WTC11 (cell line): ENCODE data around the gene ATXN8OS. TPM values are rescaled to one million over a fixed set of nuclear protein-coding genes. Genes with fewer than 3 reads are reported as not detected.

Experiments used
- ATAC-seq: fragments of 200-7000 bp; cut with Tn5 transposase; 2 replicates; pipeline ENCODE4 v1.10.0; 2021; ENCODE audit warnings: mild to moderate bottlenecking, moderate library complexity
- CTCF ChIA-PET: fragments of 300-600 bp; sonication (Branson Sonifier 250); formaldehyde crosslinking; loops from one replicate; lab custom pipeline; 2021; ENCODE audit warnings: antibody characterized with exemption; lab: Charles Lee
- POLR2A ChIA-PET: fragments of 350-600 bp; sonication (Branson Sonifier 250); formaldehyde crosslinking; loops from one replicate; lab custom pipeline; 2021; ENCODE audit warnings: antibody characterized with exemption; lab: Charles Lee
- DNase-seq: peaks from one replicate; pipeline ENCODE4 v3.0.0; 2021; ENCODE audit warnings: low spot score
- H3K27ac Mint-ChIP-seq: 2 replicates; pipeline ENCODE4 v1.8.0; 2021; ENCODE audit warnings: mixed read lengths
- H3K27me3 Mint-ChIP-seq: 2 replicates; pipeline ENCODE4 v1.8.0; 2021; ENCODE audit warnings: low read depth, mild to moderate bottlenecking, moderate library complexity, mixed read lengths
- H3K36me3 Mint-ChIP-seq: 2 replicates; pipeline ENCODE4 v1.8.0; 2021; ENCODE audit warnings: mixed read lengths
- H3K4me1 Mint-ChIP-seq: 2 replicates; pipeline ENCODE4 v1.8.0; 2022; ENCODE audit warnings: mixed read lengths
- H3K4me3 Mint-ChIP-seq: 2 replicates; pipeline ENCODE4 v1.8.0; 2021; ENCODE audit warnings: mild to moderate bottlenecking, moderate library complexity, mixed read lengths
- H3K9me3 Mint-ChIP-seq: 2 replicates; pipeline ENCODE4 v1.8.0; 2021; ENCODE audit warnings: mixed read lengths
- ATF1 ChIP-seq: sonication (generic); formaldehyde crosslinking; IDR thresholded peaks from 2 replicates; pipeline ENCODE4 v1.8.1; 2023; ENCODE audit warnings: mild to moderate bottlenecking, moderate library complexity, missing genetic modification reagents
- CREM ChIP-seq: sonication (generic); formaldehyde crosslinking; IDR thresholded peaks from 2 replicates; pipeline ENCODE4 v1.8.1; 2022; ENCODE audit warnings: mild to moderate bottlenecking, missing genetic modification reagents, moderate library complexity
- ELF4 ChIP-seq: sonication (generic); formaldehyde crosslinking; IDR thresholded peaks from 2 replicates; pipeline ENCODE4 v1.8.1; 2022; ENCODE audit warnings: low read depth, mild to moderate bottlenecking, moderate library complexity, missing genetic modification reagents
- ESRRA ChIP-seq: sonication (generic); formaldehyde crosslinking; IDR thresholded peaks from 2 replicates; pipeline ENCODE4 v1.8.1; 2022; ENCODE audit warnings: mild to moderate bottlenecking, missing genetic modification reagents, borderline replicate concordance
- MXD4 ChIP-seq: fragments of 250-450 bp; sonication (Bioruptor Pico); IDR thresholded peaks from 2 replicates; pipeline ENCODE4 v1.8.0; 2021; ENCODE audit warnings: mild to moderate bottlenecking, moderate library complexity, borderline replicate concordance
- MYBL2 ChIP-seq: sonication (generic); formaldehyde crosslinking; IDR thresholded peaks from 2 replicates; pipeline ENCODE4 v1.8.1; 2023; ENCODE audit warnings: mild to moderate bottlenecking, moderate library complexity, missing genetic modification reagents
- NFE2L1 ChIP-seq: sonication (generic); formaldehyde crosslinking; IDR thresholded peaks from 2 replicates; pipeline ENCODE4 v1.8.1; 2023; ENCODE audit warnings: missing genetic modification reagents
- NFYB ChIP-seq: sonication (generic); formaldehyde crosslinking; conservative IDR thresholded peaks from 2 replicates; pipeline ENCODE4 v1.8.0; 2022; ENCODE audit warnings: low read depth, missing genetic modification reagents
- NR3C1 ChIP-seq: sonication (generic); formaldehyde crosslinking; conservative IDR thresholded peaks from 2 replicates; pipeline ENCODE4 v1.8.1; 2023; ENCODE audit warnings: low read depth, mild to moderate bottlenecking, missing genetic modification reagents
- RELA ChIP-seq: sonication (generic); formaldehyde crosslinking; IDR thresholded peaks from 2 replicates; pipeline ENCODE4 v1.8.1; 2022; ENCODE audit warnings: missing genetic modification reagents, mild to moderate bottlenecking, borderline replicate concordance
- ZBTB21 ChIP-seq: sonication (generic); formaldehyde crosslinking; IDR thresholded peaks from 2 replicates; pipeline ENCODE4 v1.8.1; 2023; ENCODE audit warnings: mild to moderate bottlenecking, missing genetic modification reagents, borderline replicate concordance
- ZNF138 ChIP-seq: sonication (generic); formaldehyde crosslinking; conservative IDR thresholded peaks from 2 replicates; pipeline ENCODE4 v1.8.1; 2022; ENCODE audit warnings: mild to moderate bottlenecking, moderate library complexity, missing genetic modification reagents
- total RNA-seq: library from RNA; stranded (reverse); gene quantifications from 3 replicates; pipeline ENCODE4 v1.2.3, GENCODE V29; 2021
- TF ChIP-seq, protein P1 (sequence below): sonication (generic); formaldehyde crosslinking; IDR thresholded peaks from 2 replicates; pipeline ENCODE4 v1.8.0; 2022; ENCODE audit warnings: mild to moderate bottlenecking, missing genetic modification reagents
- TF ChIP-seq, protein P2 (sequence below): fragments of 250-450 bp; sonication (Bioruptor Pico); IDR thresholded peaks from 2 replicates; pipeline ENCODE4 v1.9.0; 2021; ENCODE audit warnings: mild to moderate bottlenecking
- TF ChIP-seq, protein P3 (sequence below): sonication (generic); formaldehyde crosslinking; IDR thresholded peaks from 2 replicates; pipeline ENCODE4 v1.8.0; 2022; ENCODE audit warnings: mild to moderate bottlenecking, missing genetic modification reagents
- TF ChIP-seq, protein P4 (sequence below): fragments of 250-450 bp; sonication (Bioruptor Pico); IDR thresholded peaks from 2 replicates; pipeline ENCODE4 v1.9.0; 2021; ENCODE audit warnings: moderate library complexity, mild to moderate bottlenecking, inconsistent platforms, borderline replicate concordance
- TF ChIP-seq, protein P5 (sequence below): sonication (generic); formaldehyde crosslinking; IDR thresholded peaks from 2 replicates; pipeline ENCODE4 v1.8.1; 2022; ENCODE audit warnings: mild to moderate bottlenecking, moderate library complexity, missing genetic modification reagents
- TF ChIP-seq, protein P6 (sequence below): sonication (generic); formaldehyde crosslinking; IDR thresholded peaks from 2 replicates; pipeline ENCODE4 v1.8.1; 2022; ENCODE audit warnings: missing genetic modification reagents, borderline replicate concordance
- TF ChIP-seq, protein P7 (sequence below): fragments of 250-450 bp; sonication (Bioruptor Pico); IDR thresholded peaks from 2 replicates; pipeline ENCODE4 v1.9.0; 2021; ENCODE audit warnings: mild to moderate bottlenecking
- TF ChIP-seq, protein P8 (sequence below): sonication (generic); formaldehyde crosslinking; IDR thresholded peaks from 2 replicates; pipeline ENCODE4 v1.8.1; 2023; ENCODE audit warnings: mild to moderate bottlenecking, missing genetic modification reagents, moderate library complexity
- TF ChIP-seq, protein P9 (sequence below): sonication (generic); formaldehyde crosslinking; conservative IDR thresholded peaks from 2 replicates; pipeline ENCODE4 v1.8.1; 2022; ENCODE audit warnings: mild to moderate bottlenecking, missing genetic modification reagents

The ATXN8OS gene
- total RNA-seq, 1 experiment from 2014 or later: not detected

DNA sequence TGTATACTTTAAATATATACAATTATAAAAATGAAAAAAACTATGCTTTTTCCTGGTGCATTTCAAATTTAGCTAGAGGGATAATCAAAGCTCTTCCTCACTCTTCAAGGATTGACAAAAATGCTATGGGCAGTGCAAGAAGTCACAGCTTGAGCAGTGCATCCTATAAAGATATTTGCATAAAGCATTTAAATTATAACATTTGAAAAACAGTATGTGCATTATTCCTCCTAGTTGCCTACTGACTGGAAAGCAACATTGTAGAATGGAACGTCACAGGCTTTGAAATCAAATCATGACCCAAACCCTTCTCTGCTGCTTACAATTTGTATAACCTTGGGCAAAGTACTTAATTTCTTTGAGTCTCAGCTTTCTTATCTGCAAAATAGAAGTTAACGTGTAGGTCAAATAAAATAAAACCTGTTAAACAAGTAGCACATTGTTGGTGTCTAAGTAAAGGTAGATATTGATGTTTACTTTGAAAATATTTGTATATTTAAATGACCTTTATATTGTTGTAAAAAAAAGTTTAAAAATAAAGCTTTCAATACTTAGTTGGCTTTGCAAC is 9.8 kb downstream of the ATXN8OS start:
- Mint-ChIP-seq H3K4me3 (no peak overlapping the region), H3K36me3 (no peaks in the 10 kb centered on the region), H3K9me3 (no peaks in the 10 kb centered on the region), H3K27me3 (no peaks in the 10 kb centered on the region), H3K4me1 (no peaks in the 10 kb centered on the region), H3K27ac (no peak overlapping the region)
- TF ChIP-seq ELF4: no peak
- TF ChIP-seq, protein P1, sequence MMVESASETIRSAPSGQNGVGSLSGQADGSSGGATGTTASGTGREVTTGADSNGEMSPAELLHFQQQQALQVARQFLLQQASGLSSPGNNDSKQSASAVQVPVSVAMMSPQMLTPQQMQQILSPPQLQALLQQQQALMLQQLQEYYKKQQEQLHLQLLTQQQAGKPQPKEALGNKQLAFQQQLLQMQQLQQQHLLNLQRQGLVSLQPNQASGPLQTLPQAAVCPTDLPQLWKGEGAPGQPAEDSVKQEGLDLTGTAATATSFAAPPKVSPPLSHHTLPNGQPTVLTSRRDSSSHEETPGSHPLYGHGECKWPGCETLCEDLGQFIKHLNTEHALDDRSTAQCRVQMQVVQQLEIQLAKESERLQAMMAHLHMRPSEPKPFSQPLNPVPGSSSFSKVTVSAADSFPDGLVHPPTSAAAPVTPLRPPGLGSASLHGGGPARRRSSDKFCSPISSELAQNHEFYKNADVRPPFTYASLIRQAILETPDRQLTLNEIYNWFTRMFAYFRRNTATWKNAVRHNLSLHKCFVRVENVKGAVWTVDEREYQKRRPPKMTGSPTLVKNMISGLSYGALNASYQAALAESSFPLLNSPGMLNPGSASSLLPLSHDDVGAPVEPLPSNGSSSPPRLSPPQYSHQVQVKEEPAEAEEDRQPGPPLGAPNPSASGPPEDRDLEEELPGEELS (CRISPR knock-in tag): no peak
- no peak for TF ChIP-seq RELA (CRISPR knock-in tag)
- TF ChIP-seq, protein P2, sequence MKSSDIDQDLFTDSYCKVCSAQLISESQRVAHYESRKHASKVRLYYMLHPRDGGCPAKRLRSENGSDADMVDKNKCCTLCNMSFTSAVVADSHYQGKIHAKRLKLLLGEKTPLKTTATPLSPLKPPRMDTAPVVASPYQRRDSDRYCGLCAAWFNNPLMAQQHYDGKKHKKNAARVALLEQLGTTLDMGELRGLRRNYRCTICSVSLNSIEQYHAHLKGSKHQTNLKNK (CRISPR knock-in tag): no peak
- TF ChIP-seq, protein P3, sequence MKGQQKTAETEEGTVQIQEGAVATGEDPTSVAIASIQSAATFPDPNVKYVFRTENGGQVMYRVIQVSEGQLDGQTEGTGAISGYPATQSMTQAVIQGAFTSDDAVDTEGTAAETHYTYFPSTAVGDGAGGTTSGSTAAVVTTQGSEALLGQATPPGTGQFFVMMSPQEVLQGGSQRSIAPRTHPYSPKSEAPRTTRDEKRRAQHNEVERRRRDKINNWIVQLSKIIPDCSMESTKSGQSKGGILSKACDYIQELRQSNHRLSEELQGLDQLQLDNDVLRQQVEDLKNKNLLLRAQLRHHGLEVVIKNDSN (CRISPR knock-in tag): no peak
- TF ChIP-seq MYBL2: no peak
- TF ChIP-seq ESRRA (CRISPR knock-in tag): no peak
- TF ChIP-seq NFE2L1: no peak
- TF ChIP-seq, protein P4, sequence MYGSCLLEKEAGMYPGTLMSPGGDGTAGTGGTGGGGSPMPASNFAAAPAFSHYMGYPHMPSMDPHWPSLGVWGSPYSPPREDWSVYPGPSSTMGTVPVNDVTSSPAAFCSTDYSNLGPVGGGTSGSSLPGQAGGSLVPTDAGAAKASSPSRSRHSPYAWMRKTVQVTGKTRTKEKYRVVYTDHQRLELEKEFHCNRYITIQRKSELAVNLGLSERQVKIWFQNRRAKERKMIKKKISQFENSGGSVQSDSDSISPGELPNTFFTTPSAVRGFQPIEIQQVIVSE (CRISPR knock-in tag): no peak
- TF ChIP-seq ZBTB21 (CRISPR knock-in tag): no peak
- no peak for TF ChIP-seq ATF1 (CRISPR knock-in tag)
- no peak for TF ChIP-seq CREM (CRISPR knock-in tag)
- TF ChIP-seq, protein P5, sequence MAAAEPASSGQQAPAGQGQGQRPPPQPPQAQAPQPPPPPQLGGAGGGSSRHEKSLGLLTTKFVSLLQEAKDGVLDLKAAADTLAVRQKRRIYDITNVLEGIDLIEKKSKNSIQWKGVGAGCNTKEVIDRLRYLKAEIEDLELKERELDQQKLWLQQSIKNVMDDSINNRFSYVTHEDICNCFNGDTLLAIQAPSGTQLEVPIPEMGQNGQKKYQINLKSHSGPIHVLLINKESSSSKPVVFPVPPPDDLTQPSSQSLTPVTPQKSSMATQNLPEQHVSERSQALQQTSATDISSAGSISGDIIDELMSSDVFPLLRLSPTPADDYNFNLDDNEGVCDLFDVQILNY (CRISPR knock-in tag): no peak
- no peak for TF ChIP-seq ZNF138 (CRISPR knock-in tag)
- TF ChIP-seq MXD4 (CRISPR knock-in tag): no peak
- TF ChIP-seq, protein P6, sequence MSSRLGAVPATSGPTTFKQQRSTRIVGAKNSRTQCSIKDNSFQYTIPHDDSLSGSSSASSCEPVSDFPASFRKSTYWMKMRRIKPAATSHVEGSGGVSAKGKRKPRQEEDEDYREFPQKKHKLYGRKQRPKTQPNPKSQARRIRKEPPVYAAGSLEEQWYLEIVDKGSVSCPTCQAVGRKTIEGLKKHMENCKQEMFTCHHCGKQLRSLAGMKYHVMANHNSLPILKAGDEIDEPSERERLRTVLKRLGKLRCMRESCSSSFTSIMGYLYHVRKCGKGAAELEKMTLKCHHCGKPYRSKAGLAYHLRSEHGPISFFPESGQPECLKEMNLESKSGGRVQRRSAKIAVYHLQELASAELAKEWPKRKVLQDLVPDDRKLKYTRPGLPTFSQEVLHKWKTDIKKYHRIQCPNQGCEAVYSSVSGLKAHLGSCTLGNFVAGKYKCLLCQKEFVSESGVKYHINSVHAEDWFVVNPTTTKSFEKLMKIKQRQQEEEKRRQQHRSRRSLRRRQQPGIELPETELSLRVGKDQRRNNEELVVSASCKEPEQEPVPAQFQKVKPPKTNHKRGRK (CRISPR knock-in tag): no peak
- TF ChIP-seq NR3C1: no peak
- no peak for ATAC-seq
- no peak for DNase-seq
- POLR2A ChIA-PET: no interaction called here
- CTCF ChIA-PET: no interaction called here

DNA sequence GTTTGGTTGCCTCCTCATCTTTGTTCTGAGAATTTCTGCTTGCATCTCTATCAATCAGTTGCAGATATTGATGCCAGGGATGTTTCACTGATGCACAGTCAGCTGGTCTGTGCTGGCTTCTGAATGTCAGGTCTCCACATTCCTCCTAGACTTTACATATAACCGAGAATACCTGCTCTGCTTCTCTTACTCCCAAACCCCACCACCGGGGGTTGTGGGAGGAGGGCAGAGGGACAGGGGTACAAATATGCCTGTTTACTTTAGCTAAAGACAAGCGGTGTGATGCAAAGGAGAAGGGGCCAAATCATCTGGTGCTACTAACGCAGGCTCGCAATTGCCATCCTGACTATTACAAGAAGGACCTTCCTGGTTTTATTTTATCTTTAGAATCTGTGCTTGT is 18.1 kb downstream of the ATXN8OS start:
- Mint-ChIP-seq H3K27ac (no peak overlapping the region), H3K4me3 (no peak overlapping the region), H3K27me3 (no peaks in the 10 kb centered on the region), H3K9me3 (no peaks in the 10 kb centered on the region), H3K36me3 (no peaks in the 10 kb centered on the region), H3K4me1 (peaks cover 8% of the 10 kb centered on the region)
- ChIA-PET POLR2A (no interaction called here), CTCF (interaction anchor here (0.6 kb wide), 1 partner anchor 147 kb away, joined by 3 read pairs; no protein-coding TSS in a partner anchor)
- peak; percentile 90 for ATAC-seq
- DNase-seq: peak; percentile 20
- TF ChIP-seq, protein P6 (CRISPR knock-in tag): no peak
- TF ChIP-seq, protein P7, sequence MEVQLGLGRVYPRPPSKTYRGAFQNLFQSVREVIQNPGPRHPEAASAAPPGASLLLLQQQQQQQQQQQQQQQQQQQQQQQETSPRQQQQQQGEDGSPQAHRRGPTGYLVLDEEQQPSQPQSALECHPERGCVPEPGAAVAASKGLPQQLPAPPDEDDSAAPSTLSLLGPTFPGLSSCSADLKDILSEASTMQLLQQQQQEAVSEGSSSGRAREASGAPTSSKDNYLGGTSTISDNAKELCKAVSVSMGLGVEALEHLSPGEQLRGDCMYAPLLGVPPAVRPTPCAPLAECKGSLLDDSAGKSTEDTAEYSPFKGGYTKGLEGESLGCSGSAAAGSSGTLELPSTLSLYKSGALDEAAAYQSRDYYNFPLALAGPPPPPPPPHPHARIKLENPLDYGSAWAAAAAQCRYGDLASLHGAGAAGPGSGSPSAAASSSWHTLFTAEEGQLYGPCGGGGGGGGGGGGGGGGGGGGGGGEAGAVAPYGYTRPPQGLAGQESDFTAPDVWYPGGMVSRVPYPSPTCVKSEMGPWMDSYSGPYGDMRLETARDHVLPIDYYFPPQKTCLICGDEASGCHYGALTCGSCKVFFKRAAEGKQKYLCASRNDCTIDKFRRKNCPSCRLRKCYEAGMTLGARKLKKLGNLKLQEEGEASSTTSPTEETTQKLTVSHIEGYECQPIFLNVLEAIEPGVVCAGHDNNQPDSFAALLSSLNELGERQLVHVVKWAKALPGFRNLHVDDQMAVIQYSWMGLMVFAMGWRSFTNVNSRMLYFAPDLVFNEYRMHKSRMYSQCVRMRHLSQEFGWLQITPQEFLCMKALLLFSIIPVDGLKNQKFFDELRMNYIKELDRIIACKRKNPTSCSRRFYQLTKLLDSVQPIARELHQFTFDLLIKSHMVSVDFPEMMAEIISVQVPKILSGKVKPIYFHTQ (CRISPR knock-in tag): no peak
- TF ChIP-seq, protein P8, sequence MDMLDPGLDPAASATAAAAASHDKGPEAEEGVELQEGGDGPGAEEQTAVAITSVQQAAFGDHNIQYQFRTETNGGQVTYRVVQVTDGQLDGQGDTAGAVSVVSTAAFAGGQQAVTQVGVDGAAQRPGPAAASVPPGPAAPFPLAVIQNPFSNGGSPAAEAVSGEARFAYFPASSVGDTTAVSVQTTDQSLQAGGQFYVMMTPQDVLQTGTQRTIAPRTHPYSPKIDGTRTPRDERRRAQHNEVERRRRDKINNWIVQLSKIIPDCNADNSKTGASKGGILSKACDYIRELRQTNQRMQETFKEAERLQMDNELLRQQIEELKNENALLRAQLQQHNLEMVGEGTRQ (CRISPR knock-in tag): no peak
- TF ChIP-seq NFYB (CRISPR knock-in tag): no peak
- TF ChIP-seq, protein P9, sequence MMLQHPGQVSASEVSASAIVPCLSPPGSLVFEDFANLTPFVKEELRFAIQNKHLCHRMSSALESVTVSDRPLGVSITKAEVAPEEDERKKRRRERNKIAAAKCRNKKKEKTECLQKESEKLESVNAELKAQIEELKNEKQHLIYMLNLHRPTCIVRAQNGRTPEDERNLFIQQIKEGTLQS: no peak
